ENCODE results near the gene ATF2. TPM values are rescaled to one million over a fixed set of nuclear protein-coding genes. Genes with fewer than 3 reads are reported as not detected.

The ATF2 gene
- total and polyA plus RNA-seq, 9 of the 15 experiments (the other 6 are each of a cell fraction or from before 2014, with no cell fraction given): 24.2 to 111 (median 45.9) TPM

- H3K9ac ChIP-seq (ENCODE audit: insufficient read depth in 1 of 2, low read depth in 2 of 2, low read length in 2 of 2): no peak overlapping the region
- peaks cover 0 to 6% of the 10 kb centered on the region in 2 experiments; a peak in 3 of 5 replicates for H3K27me3 ChIP-seq (ENCODE audit: control insufficient read depth in 2 of 2, insufficient read depth in 2 of 2, low read length in 2 of 2)
- no peak overlapping the region for H3K27ac ChIP-seq (ENCODE audit: extremely low read depth, low read depth, low read length)
- H3K4me1 ChIP-seq (replicated peaks in 1 of 2; ENCODE audit: control insufficient read depth in 2 of 2, insufficient read depth in 2 of 2, low read length in 2 of 2): no peaks in the 10 kb centered on the region
- CTCF ChIA-PET (ENCODE audit: low intra/inter-chr PET ratio): interaction anchor here (0.6 to 1.7 kb wide), 6 partner anchors 156 to 1620 kb away, joined by 3 to 4 read pairs (median 4); no protein-coding TSS in a partner anchor
- POLR2A ChIA-PET: interaction anchor here (0.5 to 1.9 kb wide), 4 partner anchors 15 to 64 kb away, joined by 3 to 4 read pairs (median 4); no protein-coding TSS in a partner anchor
- 6% methylated on average over 5 of the region's 5 CpGs for WGBS (ENCODE audit: insufficient coverage, low coverage, missing lambda C conversion rate)
- no peaks in the 10 kb centered on the region for H3K9me1 ChIP-seq (ENCODE audit: control insufficient read depth, insufficient read depth, low read length)
- H3K36me3 ChIP-seq (ENCODE audit: control insufficient read depth, insufficient read depth, low read length): no peaks in the 10 kb centered on the region
- no peak overlapping the region for H2AFZ ChIP-seq (ENCODE audit: low read depth, low read length)
- no peaks in the 10 kb centered on the region for H3K79me2 ChIP-seq (ENCODE audit: control insufficient read depth, insufficient read depth, low read length)
- DNase-seq (ENCODE audit: extremely low read depth in 1 of 4, low spot score in 3 of 4) (peak in 2 of 4 experiments; percentile 36 to 55), ATAC-seq (peak; percentile 98), FAIRE-seq (peak; percentile 56)
- intact Hi-C loops (cut with micrococcal nuclease): loop anchor here (1.0 to 10.0 kb wide), 3 partner anchors 252 to 654 kb away; no protein-coding TSS in a partner anchor
- no peak overlapping the region for H3K4me2 ChIP-seq (ENCODE audit: insufficient read depth, low read length)
- no TSS peak for BruUV-seq (replicated peaks)
- no peaks in the 10 kb centered on the region for H3K9me3 ChIP-seq (replicated peaks; ENCODE audit: control insufficient read depth, insufficient read depth, low read depth, low read length)
- in situ Hi-C loops (cut with MboI): loop anchor here (25.0 kb wide), 1 partner anchor 1057 kb away; the partner anchor contains the start of genes EVX2, HOXD12 and HOXD13
- H4K20me1 ChIP-seq (replicated peaks; ENCODE audit: control insufficient read depth, insufficient read depth, low read length): no peaks in the 10 kb centered on the region
- no peak overlapping the region for H3K4me3 ChIP-seq
- TF ChIP-seq CTCF (IDR thresholded peaks at IDR 0.05 in 2 of 3, conservative IDR thresholded peaks at IDR 0.05 in 1 of 3; ENCODE audit: insufficient read depth in 2 of 3, low read depth in 1 of 3, low read length in 3 of 3): peak; percentile 60 to 73 (median 68)
- TF ChIP-seq TARDBP (IDR thresholded peaks at IDR 0.05): no peak
- TF ChIP-seq ZFPM2 (CRISPR knock-in tag; IDR thresholded peaks at IDR 0.05): no peak
- TF ChIP-seq NCOA2 (IDR thresholded peaks at IDR 0.05; ENCODE audit: partially characterized antibody in 2 of 2): no peak
- TF ChIP-seq FUS (optimal IDR thresholded peaks at IDR 0.05; ENCODE audit: low read depth, low read length): no peak
- peak; percentile 50; the same call in 1 of the 2 replicates for TF ChIP-seq REST (IDR thresholded peaks at IDR 0.05; ENCODE audit: borderline replicate concordance)
- TF ChIP-seq REST (CRISPR knock-in tag; IDR thresholded peaks at IDR 0.05; ENCODE audit: low read depth): no peak
- TF ChIP-seq CSDE1 (IDR thresholded peaks at IDR 0.05): no peak
- TF ChIP-seq MCM5 (IDR thresholded peaks at IDR 0.05; ENCODE audit: low read depth): no peak
- no peak for TF ChIP-seq ETV1 (tag; conservative IDR thresholded peaks at IDR 0.05; ENCODE audit: low read depth)
- TF ChIP-seq MYC (IDR thresholded peaks at IDR 0.05; ENCODE audit: low read depth, low read length): peak; percentile 54
- TF ChIP-seq MYC (CRISPR knock-in tag; IDR thresholded peaks at IDR 0.05; ENCODE audit: borderline replicate concordance, low read depth): no peak
Observed at GRCh38 chr2:175030380-175031271, 137.4 kb downstream of the ATF2 start.
